WTC11 (cell line): ENCODE measurements around the gene RUBCN. TPM values are rescaled to one million over a fixed set of nuclear protein-coding genes. Genes with fewer than 3 reads are reported as not detected.
A peak's percentile ranks its signal among the peaks of the same experiment; 100 is the strongest.

Experiments used
- ATAC-seq: fragments of 200-7000 bp; cut with Tn5 transposase; 2 replicates; pipeline ENCODE4 v1.10.0; 2021; ENCODE audit warnings: mild to moderate bottlenecking, moderate library complexity
- CTCF ChIA-PET: fragments of 300-600 bp; sonication (Branson Sonifier 250); formaldehyde crosslinking; loops from one replicate; lab custom pipeline; 2021; ENCODE audit warnings: antibody characterized with exemption; lab: Charles Lee
- POLR2A ChIA-PET: fragments of 350-600 bp; sonication (Branson Sonifier 250); formaldehyde crosslinking; loops from one replicate; lab custom pipeline; 2021; ENCODE audit warnings: antibody characterized with exemption; lab: Charles Lee
- DNase-seq: peaks from one replicate; pipeline ENCODE4 v3.0.0; 2021; ENCODE audit warnings: low spot score
- H3K27ac Mint-ChIP-seq: 2 replicates; pipeline ENCODE4 v1.8.0; 2021; ENCODE audit warnings: mixed read lengths
- H3K27me3 Mint-ChIP-seq: 2 replicates; pipeline ENCODE4 v1.8.0; 2021; ENCODE audit warnings: low read depth, mild to moderate bottlenecking, moderate library complexity, mixed read lengths
- H3K36me3 Mint-ChIP-seq: 2 replicates; pipeline ENCODE4 v1.8.0; 2021; ENCODE audit warnings: mixed read lengths
- H3K4me1 Mint-ChIP-seq: 2 replicates; pipeline ENCODE4 v1.8.0; 2022; ENCODE audit warnings: mixed read lengths
- H3K4me3 Mint-ChIP-seq: 2 replicates; pipeline ENCODE4 v1.8.0; 2021; ENCODE audit warnings: mild to moderate bottlenecking, moderate library complexity, mixed read lengths
- H3K9me3 Mint-ChIP-seq: 2 replicates; pipeline ENCODE4 v1.8.0; 2021; ENCODE audit warnings: mixed read lengths
- ATF6 ChIP-seq: sonication (generic); formaldehyde crosslinking; IDR thresholded peaks from 2 replicates; pipeline ENCODE4 v1.8.1; 2023; ENCODE audit warnings: mild to moderate bottlenecking, missing genetic modification reagents
- CBFB ChIP-seq: sonication (generic); formaldehyde crosslinking; IDR thresholded peaks from 2 replicates; pipeline ENCODE4 v1.8.1; 2022; ENCODE audit warnings: mild to moderate bottlenecking, low read depth, missing genetic modification reagents
- CREB1 ChIP-seq: sonication (generic); formaldehyde crosslinking; IDR thresholded peaks from 2 replicates; pipeline ENCODE4 v1.8.0; 2023; ENCODE audit warnings: mild to moderate bottlenecking, missing genetic modification reagents
- CREM ChIP-seq: sonication (generic); formaldehyde crosslinking; IDR thresholded peaks from 2 replicates; pipeline ENCODE4 v1.8.1; 2022; ENCODE audit warnings: mild to moderate bottlenecking, missing genetic modification reagents, moderate library complexity
- E2F4 ChIP-seq: sonication (generic); formaldehyde crosslinking; IDR thresholded peaks from 2 replicates; pipeline ENCODE4 v1.8.1; 2022; ENCODE audit warnings: low read depth, mild to moderate bottlenecking, moderate library complexity, missing genetic modification reagents, borderline replicate concordance
- ESRRA ChIP-seq: sonication (generic); formaldehyde crosslinking; IDR thresholded peaks from 2 replicates; pipeline ENCODE4 v1.8.1; 2022; ENCODE audit warnings: mild to moderate bottlenecking, missing genetic modification reagents, borderline replicate concordance
- FOXJ3 ChIP-seq: sonication (generic); formaldehyde crosslinking; IDR thresholded peaks from 2 replicates; pipeline ENCODE4 v1.9.0; 2021; ENCODE audit warnings: missing genetic modification reagents, mild to moderate bottlenecking, borderline replicate concordance
- FOXP4 ChIP-seq: sonication (generic); formaldehyde crosslinking; IDR thresholded peaks from 2 replicates; pipeline ENCODE4 v1.8.0; 2022; ENCODE audit warnings: mild to moderate bottlenecking, missing genetic modification reagents
- GRHL2 ChIP-seq: fragments of 250-450 bp; sonication (Bioruptor Pico); IDR thresholded peaks from 2 replicates; pipeline ENCODE4 v1.8.0; 2022; ENCODE audit warnings: mild to moderate bottlenecking, moderate library complexity; ENCODE audit not compliant: insufficient replicate concordance, severe bottlenecking
- GTF2I ChIP-seq: fragments of 250-450 bp; sonication (Bioruptor Pico); conservative IDR thresholded peaks from 2 replicates; pipeline ENCODE4 v1.4.0; 2021; ENCODE audit warnings: mild to moderate bottlenecking
- HMGA2 ChIP-seq: fragments of 250-450 bp; sonication (Bioruptor Pico); IDR thresholded peaks from 2 replicates; pipeline ENCODE4 v1.4.0; 2021; ENCODE audit warnings: mild to moderate bottlenecking, moderate library complexity
- MXD4 ChIP-seq: fragments of 250-450 bp; sonication (Bioruptor Pico); IDR thresholded peaks from 2 replicates; pipeline ENCODE4 v1.8.0; 2021; ENCODE audit warnings: mild to moderate bottlenecking, moderate library complexity, borderline replicate concordance
- NFATC4 ChIP-seq: fragments of 250-450 bp; sonication (Bioruptor Pico); IDR thresholded peaks from 2 replicates; pipeline ENCODE4 v1.9.0; 2021; ENCODE audit warnings: mild to moderate bottlenecking
- NFE2L1 ChIP-seq: sonication (generic); formaldehyde crosslinking; IDR thresholded peaks from 2 replicates; pipeline ENCODE4 v1.8.1; 2023; ENCODE audit warnings: missing genetic modification reagents
- NR3C1 ChIP-seq: sonication (generic); formaldehyde crosslinking; conservative IDR thresholded peaks from 2 replicates; pipeline ENCODE4 v1.8.1; 2023; ENCODE audit warnings: low read depth, mild to moderate bottlenecking, missing genetic modification reagents
- RELA ChIP-seq: sonication (generic); formaldehyde crosslinking; IDR thresholded peaks from 2 replicates; pipeline ENCODE4 v1.8.1; 2022; ENCODE audit warnings: missing genetic modification reagents, mild to moderate bottlenecking, borderline replicate concordance
- SP1 ChIP-seq: sonication (generic); formaldehyde crosslinking; conservative IDR thresholded peaks from 2 replicates; pipeline ENCODE4 v1.8.1; 2022; ENCODE audit warnings: missing genetic modification reagents
- TCF7 ChIP-seq: sonication (generic); formaldehyde crosslinking; IDR thresholded peaks from 2 replicates; pipeline ENCODE4 v1.8.0; 2022; ENCODE audit warnings: mild to moderate bottlenecking, low read depth, missing genetic modification reagents, moderate library complexity
- ZNF121 ChIP-seq: sonication (generic); formaldehyde crosslinking; IDR thresholded peaks from 2 replicates; pipeline ENCODE4 v1.8.0; 2023; ENCODE audit warnings: missing genetic modification reagents
- ZNF232 ChIP-seq: sonication (generic); formaldehyde crosslinking; IDR thresholded peaks from 2 replicates; pipeline ENCODE4 v1.8.0; 2022; ENCODE audit warnings: mild to moderate bottlenecking, missing genetic modification reagents
- ZNF396 ChIP-seq: fragments of 250-450 bp; sonication (Bioruptor Pico); IDR thresholded peaks from 2 replicates; pipeline ENCODE4 v1.8.0; 2021; ENCODE audit warnings: mild to moderate bottlenecking, moderate library complexity, borderline replicate concordance
- ZNF423 ChIP-seq: fragments of 250-450 bp; sonication (Bioruptor Pico); IDR thresholded peaks from 2 replicates; pipeline ENCODE4 v2.1.2; 2022; ENCODE audit warnings: mild to moderate bottlenecking, moderate library complexity
- ZNF512 ChIP-seq: sonication (generic); formaldehyde crosslinking; IDR thresholded peaks from 2 replicates; pipeline ENCODE4 v1.8.1; 2022; ENCODE audit warnings: missing genetic modification reagents, borderline replicate concordance
- ZNF532 ChIP-seq: fragments of 250-450 bp; sonication (Bioruptor Pico); IDR thresholded peaks from 2 replicates; pipeline ENCODE4 v1.9.0; 2021; ENCODE audit warnings: mild to moderate bottlenecking, borderline replicate concordance
- ZNF671 ChIP-seq: fragments of 250-450 bp; sonication (Bioruptor Pico); IDR thresholded peaks from 2 replicates; pipeline ENCODE4 v1.8.0; 2021; ENCODE audit warnings: mild to moderate bottlenecking
- total RNA-seq: library from RNA; stranded (reverse); gene quantifications from 3 replicates; pipeline ENCODE4 v1.2.3, GENCODE V29; 2021
- TF ChIP-seq, protein P1 (sequence below): sonication (generic); formaldehyde crosslinking; IDR thresholded peaks from 2 replicates; pipeline ENCODE4 v1.8.1; 2023; ENCODE audit warnings: mild to moderate bottlenecking, missing genetic modification reagents
- TF ChIP-seq, protein P2 (sequence below): sonication (generic); formaldehyde crosslinking; IDR thresholded peaks from 2 replicates; pipeline ENCODE4 v1.8.0; 2022; ENCODE audit warnings: mild to moderate bottlenecking, missing genetic modification reagents

The RUBCN gene
- total RNA-seq, 1 experiment from 2014 or later, result 22.9 TPM

DNA sequence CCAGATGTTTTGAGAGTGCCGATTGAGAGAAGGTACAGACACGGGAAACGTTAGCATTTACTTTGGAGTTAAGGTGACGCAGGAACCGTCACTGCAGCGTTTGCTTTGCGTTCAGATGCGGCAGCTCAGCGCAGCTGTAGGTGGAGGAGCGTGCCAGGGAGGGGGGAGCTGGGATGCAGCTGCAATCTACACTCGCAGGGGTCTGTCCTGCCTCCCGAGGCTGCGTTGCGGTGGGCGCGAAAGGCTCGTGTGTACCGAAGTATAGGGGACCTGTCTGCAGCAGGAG, 12.6 kb upstream of the RUBCN start:
- ATAC-seq, result peak; percentile 58
- CTCF ChIA-PET, result no interaction called here
- POLR2A ChIA-PET, result interaction anchor here (0.6 to 0.8 kb wide), 2 partner anchors 12 to 19 kb away, joined by 3 read pairs; no protein-coding TSS in a partner anchor
- peak; percentile 60 for DNase-seq
- TF ChIP-seq GTF2I, result no peak
- TF ChIP-seq FOXJ3 (CRISPR knock-in tag), result no peak
- TF ChIP-seq FOXP4 (CRISPR knock-in tag), result no peak
- no peak for TF ChIP-seq ATF6 (CRISPR knock-in tag)
- TF ChIP-seq ZNF671 (CRISPR knock-in tag), result no peak
- TF ChIP-seq ZNF512 (CRISPR knock-in tag), result no peak
- no peak for TF ChIP-seq ZNF121 (CRISPR knock-in tag)
- no peak for TF ChIP-seq RELA
- no peak for TF ChIP-seq CREB1 (CRISPR knock-in tag)
- TF ChIP-seq, protein P1, sequence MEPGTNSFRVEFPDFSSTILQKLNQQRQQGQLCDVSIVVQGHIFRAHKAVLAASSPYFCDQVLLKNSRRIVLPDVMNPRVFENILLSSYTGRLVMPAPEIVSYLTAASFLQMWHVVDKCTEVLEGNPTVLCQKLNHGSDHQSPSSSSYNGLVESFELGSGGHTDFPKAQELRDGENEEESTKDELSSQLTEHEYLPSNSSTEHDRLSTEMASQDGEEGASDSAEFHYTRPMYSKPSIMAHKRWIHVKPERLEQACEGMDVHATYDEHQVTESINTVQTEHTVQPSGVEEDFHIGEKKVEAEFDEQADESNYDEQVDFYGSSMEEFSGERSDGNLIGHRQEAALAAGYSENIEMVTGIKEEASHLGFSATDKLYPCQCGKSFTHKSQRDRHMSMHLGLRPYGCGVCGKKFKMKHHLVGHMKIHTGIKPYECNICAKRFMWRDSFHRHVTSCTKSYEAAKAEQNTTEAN (CRISPR knock-in tag), result 0 out of 2 replicates have a peak, but pooled peaks have one; percentile 20
- no peak for TF ChIP-seq CBFB (CRISPR knock-in tag)
- no peak for TF ChIP-seq ZNF396 (CRISPR knock-in tag)
- no peak for TF ChIP-seq HMGA2 (CRISPR knock-in tag)
- 0 out of 2 replicates have a peak, but pooled peaks have one; percentile 39 for TF ChIP-seq TCF7
- TF ChIP-seq ESRRA (CRISPR knock-in tag), result no peak
- TF ChIP-seq ZNF423 (CRISPR knock-in tag), result no peak
- TF ChIP-seq ZNF232 (CRISPR knock-in tag), result no peak
- TF ChIP-seq, protein P2, sequence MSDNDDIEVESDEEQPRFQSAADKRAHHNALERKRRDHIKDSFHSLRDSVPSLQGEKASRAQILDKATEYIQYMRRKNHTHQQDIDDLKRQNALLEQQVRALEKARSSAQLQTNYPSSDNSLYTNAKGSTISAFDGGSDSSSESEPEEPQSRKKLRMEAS (CRISPR knock-in tag), result peak; percentile 3; the same call in 1 of the 2 replicates
- no peak for TF ChIP-seq NFATC4 (CRISPR knock-in tag)
- TF ChIP-seq E2F4, result no peak
- TF ChIP-seq NR3C1 (CRISPR knock-in tag), result no peak
- 0 out of 2 replicates have a peak, but pooled peaks have one; percentile 7 for TF ChIP-seq CREM (CRISPR knock-in tag)
- no peak; the same call in 1 of the 2 replicates for TF ChIP-seq SP1 (CRISPR knock-in tag)
- TF ChIP-seq GRHL2 (CRISPR knock-in tag), result no peak
- no peak for TF ChIP-seq MXD4 (CRISPR knock-in tag)
- TF ChIP-seq ZNF532, result no peak
- TF ChIP-seq NFE2L1, result 0 out of 2 replicates have a peak, but pooled peaks have one; percentile 8
- H3K4me3 Mint-ChIP-seq, result peak overlapping the region; percentile 89
- 0 out of 2 replicates have a peak, but pooled peaks cover 4% of the 10 kb centered on the region for H3K9me3 Mint-ChIP-seq
- no peaks in the 10 kb centered on the region for H3K36me3 Mint-ChIP-seq
- H3K27me3 Mint-ChIP-seq, result peaks cover 30% of the 10 kb centered on the region
- peak overlapping the region; percentile 84; the same call in 1 of the 2 replicates for H3K27ac Mint-ChIP-seq
- H3K4me1 Mint-ChIP-seq, result peaks cover 29% of the 10 kb centered on the region
